HG02981 (cell line): ENCODE measurements around the gene CYB561D1.

ENCODE experiments used
- ATAC-seq: cut with Tn5 transposase; IDR thresholded peaks from one replicate; pipeline ENCODE4 v1.9.1; 2021; ENCODE audit warnings: mild to moderate bottlenecking, moderate library complexity; ENCODE audit not compliant: unreplicated experiment

The CYB561D1 gene

GRCh38 chr1:109479901-109480300 lies 14.0 kb upstream of the CYB561D1 start:
- ATAC-seq, result no peak

- no peak for ATAC-seq
Observed at GRCh38 chr1:109481646-109482045, 12.2 kb upstream of the CYB561D1 start.

- ATAC-seq, result no peak
Observed at GRCh38 chr1:109482242-109482641, 11.7 kb upstream of the CYB561D1 start.

- peak; percentile 16 for ATAC-seq
Observed at GRCh38 chr1:109482791-109483671, 10.9 kb upstream of the CYB561D1 start.

- peak; percentile 70 for ATAC-seq
Observed at GRCh38 chr1:109483672-109484518, 10.0 kb upstream of the CYB561D1 start, which contains the start of gene ATXN7L2. TSS of gene ATXN7L2 (plus strand) at chr1:109483905. CDS start at chr1:109483954, 49 bp downstream.

- no peak for ATAC-seq
Observed at GRCh38 chr1:109484519-109484975, 9.3 kb upstream of the CYB561D1 start.

- no peak for ATAC-seq
Observed at GRCh38 chr1:109485001-109485400, 8.9 kb upstream of the CYB561D1 start.

GRCh38 chr1:109487261-109487660 lies 6.6 kb upstream of the CYB561D1 start:
- ATAC-seq, result no peak

- ATAC-seq, result no peak
Observed at GRCh38 chr1:109488201-109488600, 5.7 kb upstream of the CYB561D1 start.

GRCh38 chr1:109488696-109489095 lies 5.2 kb upstream of the CYB561D1 start:
- ATAC-seq, result no peak

DNA sequence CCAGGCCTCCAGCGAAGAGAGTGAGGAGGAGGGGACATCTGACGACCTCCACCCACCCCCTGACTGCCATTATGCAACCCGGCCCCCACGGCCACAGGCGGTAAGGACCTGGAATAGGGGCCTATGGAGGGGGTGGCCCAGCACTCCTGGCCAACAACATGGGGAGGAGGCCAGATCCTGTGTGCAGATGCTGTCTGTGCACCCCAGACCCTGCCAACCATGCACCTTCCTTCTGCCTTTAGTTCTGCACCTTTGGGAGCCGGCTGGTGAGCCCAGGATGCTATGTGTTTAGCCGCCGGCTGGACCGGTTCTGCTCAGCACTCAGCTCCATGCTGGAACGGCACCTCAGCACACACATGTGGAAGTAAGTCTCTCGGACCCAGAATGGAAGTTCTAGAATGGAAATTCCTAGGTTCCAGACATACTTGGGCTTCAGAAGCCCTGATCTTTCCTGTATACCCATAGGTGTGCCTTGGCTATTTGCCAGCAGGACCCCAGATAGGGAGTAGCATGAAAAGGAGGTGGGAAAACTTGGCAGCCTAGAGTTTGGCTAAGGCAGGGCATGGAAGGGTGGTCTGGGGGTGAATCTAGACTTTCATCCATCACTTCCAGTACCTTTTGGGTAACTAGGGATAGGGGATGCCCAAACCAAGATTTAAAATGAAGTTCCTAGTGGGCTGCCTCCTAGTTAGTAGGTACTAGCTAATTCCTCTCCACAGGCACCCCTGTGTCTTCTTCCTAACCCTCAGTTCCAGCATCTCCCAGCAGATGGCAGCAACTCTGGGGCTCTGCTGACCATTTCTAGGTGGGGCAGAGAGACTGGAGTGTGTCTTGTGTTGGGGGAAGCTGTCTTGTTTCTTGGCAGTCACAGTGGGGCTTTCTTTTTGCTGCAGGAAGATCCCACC lies 3.6 kb upstream of the CYB561D1 start:
- no peak for ATAC-seq

DNA sequence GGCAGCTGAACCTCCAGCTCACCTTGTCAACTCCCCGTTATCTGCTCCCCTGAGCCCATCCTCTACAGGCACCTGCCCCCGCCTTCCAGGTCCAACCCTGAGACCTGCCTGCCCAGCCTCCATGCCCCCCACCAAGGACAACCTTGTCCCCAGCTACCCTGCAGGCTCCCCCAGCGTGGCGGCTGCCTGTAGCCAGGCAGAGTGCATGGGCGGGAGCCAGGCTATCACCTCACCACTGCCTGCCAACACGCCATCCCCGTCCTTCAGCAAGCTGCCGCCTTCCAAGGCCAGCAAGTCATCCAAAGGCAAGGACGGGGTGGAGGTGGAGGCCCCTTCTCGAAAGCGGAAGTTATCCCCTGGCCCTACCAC lies 3.0 kb upstream of the CYB561D1 start:
- no peak for ATAC-seq

- ATAC-seq, result no peak
Observed at GRCh38 chr1:109491372-109491771, 2.5 kb upstream of the CYB561D1 start.

DNA sequence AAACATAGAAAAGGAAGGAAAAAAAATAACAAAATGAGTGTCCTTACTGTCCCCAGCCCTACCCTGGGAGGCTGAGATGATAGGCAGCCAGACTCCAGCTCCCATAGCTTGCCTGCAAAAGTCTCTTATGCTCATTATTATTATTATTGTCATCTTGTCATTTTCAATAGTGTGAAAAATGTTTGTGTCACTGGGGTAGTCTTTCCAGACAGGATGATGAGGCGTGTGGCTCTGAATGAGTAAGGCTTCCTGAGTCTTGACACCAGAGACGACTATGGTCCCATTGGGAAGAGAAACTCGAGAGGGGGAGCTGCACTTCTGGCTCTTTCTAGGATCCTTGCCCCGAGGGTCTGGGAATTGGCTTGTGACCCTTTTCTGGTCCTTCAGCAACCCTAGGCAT lies 1.1 kb upstream of the CYB561D1 start:
- no peak for ATAC-seq

GRCh38 chr1:109493227-109493626 lies 667 bp upstream of the CYB561D1 start:
- no peak for ATAC-seq

GRCh38 chr1:109495738-109496137 lies 1.8 kb downstream of the CYB561D1 start:
- no peak for ATAC-seq

GRCh38 chr1:109497449-109498160 lies 3.7 kb downstream of the CYB561D1 start:
- ATAC-seq, result no peak

GRCh38 chr1:109498161-109498801 lies 4.4 kb downstream of the CYB561D1 start:
- no peak for ATAC-seq

DNA sequence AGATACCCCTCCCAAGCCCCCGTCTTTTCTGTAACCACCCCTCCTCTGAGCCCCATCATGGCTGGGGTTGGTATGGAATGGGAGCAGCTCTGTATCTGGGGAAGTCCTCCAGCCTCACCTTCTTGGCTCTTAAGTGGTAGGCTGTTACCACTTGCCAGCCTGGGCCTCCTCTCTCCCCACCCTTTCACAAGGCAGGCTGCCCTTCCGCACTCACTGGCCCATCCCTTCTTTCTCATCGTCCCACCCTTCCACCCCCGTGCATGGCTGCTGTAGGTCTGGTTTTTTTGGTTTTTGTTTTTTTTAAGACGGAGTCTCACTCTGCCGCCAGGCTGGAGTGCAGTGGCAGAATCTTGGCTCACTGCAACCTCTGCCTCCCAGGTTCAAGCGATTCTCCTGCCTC lies 5.2 kb downstream of the CYB561D1 start:
- no peak for ATAC-seq
